SK-N-SH (cell line): ENCODE results near the gene SLC12A3. TPM values are rescaled to one million over a fixed set of nuclear protein-coding genes. Genes with fewer than 3 reads are reported as not detected.

ENCODE experiments used
- CTCF ChIA-PET: fragments of 300-600, 350-600 bp; formaldehyde crosslinking; extraction: SDS; loops from one replicate; lab custom pipeline; 2021; lab: Yijun Ruan, JAX
- POLR2A ChIA-PET: fragments of 350-600 bp; sonication (Branson Sonifier 250); formaldehyde crosslinking; extraction: SDS; loops from one replicate; lab custom pipeline; 2020; ENCODE audit warnings: antibody characterized with exemption, inconsistent platforms; lab: Yijun Ruan, JAX
- DNase-seq: peaks from one replicate; pipeline ENCODE4 v3.0.0; 2012
- H2AFZ ChIP-seq: fragments of 200-600 bp; sonication (generic); 2 replicates; pipeline ENCODE4 v1.8.1; 2016; ENCODE audit warnings: antibody characterized with exemption, mild to moderate bottlenecking, low read depth
- H3F3A ChIP-seq: fragments of 200-600 bp; sonication (generic); replicated peaks from 2 replicates; pipeline ENCODE3; 2016; ENCODE audit warnings: antibody characterized with exemption, mild to moderate bottlenecking; ENCODE audit not compliant: insufficient read depth
- H3K27ac ChIP-seq, 2 experiments: fragments of 200-500 bp in 1 of 2; fragments of 200-600 bp in 1 of 2; sonication (Bioruptor generic) in 1 of 2; sonication (generic), shearing (Covaris generic) in 1 of 2; 2 replicates each; pipeline versions ENCODE4 v1.5.1 to v1.6.1; 2014 to 2016; ENCODE audit warnings: low read depth in 2 of 2, inconsistent platforms in 1 of 2, low read length in 1 of 2, mild to moderate bottlenecking in 1 of 2, mixed read lengths in 1 of 2
- H3K27me3 ChIP-seq: fragments of 200-600 bp; sonication (generic), shearing (Covaris generic); 2 replicates; pipeline ENCODE4 v1.6.1; 2016; ENCODE audit warnings: mixed run types; ENCODE audit not compliant: insufficient read depth
- H3K36me3 ChIP-seq, 2 experiments: fragments of 200-500 bp in 1 of 2; fragments of 200-600 bp in 1 of 2; sonication (Bioruptor generic) in 1 of 2; sonication (generic) in 1 of 2; replicated peaks in 1 of 2; 2 replicates each; pipeline versions ENCODE3 to v1.5.1; 2014 to 2016; ENCODE audit warnings: low read length in 1 of 2, mild to moderate bottlenecking in 1 of 2; ENCODE audit not compliant: insufficient read depth in 2 of 2, control insufficient read depth in 1 of 2
- H3K4me1 ChIP-seq, 2 experiments: fragments of 200-500 bp in 1 of 2; fragments of 200-600 bp in 1 of 2; sonication (Bioruptor generic) in 1 of 2; sonication (generic), shearing (Covaris generic) in 1 of 2; 2 replicates each; pipeline versions ENCODE4 v1.5.1 to v1.6.1; 2014 to 2016; ENCODE audit warnings: low read depth in 1 of 2, low read length in 1 of 2, mixed run types in 1 of 2; ENCODE audit not compliant: insufficient read depth in 2 of 2, control insufficient read depth in 1 of 2
- H3K4me2 ChIP-seq: fragments of 200-600 bp; sonication (generic), shearing (Covaris generic); 2 replicates; pipeline ENCODE4 v1.6.1; 2017; ENCODE audit warnings: mixed run types
- H3K4me3 ChIP-seq, 2 experiments: fragments of 200-500 bp in 1 of 2; fragments of 200-600 bp in 1 of 2; sonication (Bioruptor generic) in 1 of 2; sonication (generic), shearing (Covaris generic) in 1 of 2; 2 replicates each; pipeline versions ENCODE4 v1.5.1 to v1.8.1; 2014 to 2016; ENCODE audit warnings: low read depth in 2 of 2, inconsistent platforms in 1 of 2, low read length in 1 of 2, mild to moderate bottlenecking in 1 of 2, mixed read lengths in 1 of 2, moderate library complexity in 1 of 2
- H3K79me2 ChIP-seq: fragments of 200-600 bp; sonication (generic); 2 replicates; pipeline ENCODE4 v1.8.1; 2017; ENCODE audit warnings: mild to moderate bottlenecking; ENCODE audit not compliant: insufficient read depth
- H3K9ac ChIP-seq: fragments of 200-600 bp; sonication (generic); 2 replicates; pipeline ENCODE4 v1.6.1; 2017; ENCODE audit warnings: mixed run types
- H3K9me2 ChIP-seq: fragments of 200-600 bp; sonication (generic); 2 replicates; pipeline ENCODE4 v1.6.1; 2017; ENCODE audit warnings: mixed run types
- H3K9me3 ChIP-seq: fragments of 200-600 bp; sonication (generic); 2 replicates; pipeline ENCODE4 v1.6.1; 2017; ENCODE audit warnings: mixed run types, mild to moderate bottlenecking, moderate library complexity
- H4K20me1 ChIP-seq: fragments of 200-600 bp; sonication (generic); 2 replicates; pipeline ENCODE4 v1.6.1; 2017; ENCODE audit warnings: mild to moderate bottlenecking, mixed run types; ENCODE audit not compliant: insufficient read depth
- ELF1 ChIP-seq: IDR thresholded peaks from 2 replicates; pipeline ENCODE4 v1.4.0; 2012
- FOSL2 ChIP-seq: IDR thresholded peaks from 2 replicates; pipeline ENCODE4 v1.4.0; 2012; ENCODE audit warnings: low read depth, mild to moderate bottlenecking, moderate library complexity, borderline replicate concordance
- FOXJ3 ChIP-seq: sonication (generic); formaldehyde crosslinking; IDR thresholded peaks from 2 replicates; pipeline ENCODE4 v1.5.1; 2020; ENCODE audit warnings: mild to moderate bottlenecking, missing genetic modification reagents
- GABPA ChIP-seq: IDR thresholded peaks from 2 replicates; pipeline ENCODE4 v1.4.0; 2012; ENCODE audit warnings: low read depth, mild to moderate bottlenecking
- GATA2 ChIP-seq: sonication (generic); formaldehyde crosslinking; IDR thresholded peaks from 2 replicates; pipeline ENCODE4 v1.5.0; 2020; ENCODE audit warnings: mild to moderate bottlenecking, missing genetic modification reagents
- JUND ChIP-seq: IDR thresholded peaks from 2 replicates; pipeline ENCODE4 v1.4.0; 2012
- MAX ChIP-seq: IDR thresholded peaks from 2 replicates; pipeline ENCODE4 v1.4.0; 2012; ENCODE audit warnings: low read depth
- MEF2A ChIP-seq: IDR thresholded peaks from 2 replicates; pipeline ENCODE4 v1.4.0; 2012; ENCODE audit warnings: low read depth, borderline replicate concordance
- MXI1 ChIP-seq: IDR thresholded peaks from 2 replicates; pipeline ENCODE4 v1.6.1; 2012; ENCODE audit warnings: mild to moderate bottlenecking, low read depth, low read length, improper control_type of control experiment
- NFIC ChIP-seq: IDR thresholded peaks from 2 replicates; pipeline ENCODE4 v1.4.0; 2012; ENCODE audit warnings: borderline replicate concordance
- POLR2AphosphoS5 ChIP-seq: IDR thresholded peaks from 2 replicates; pipeline ENCODE4 v1.6.1; 2012; ENCODE audit warnings: low read depth, low read length
- RAD21 ChIP-seq: IDR thresholded peaks from 2 replicates; pipeline ENCODE4 v1.6.1; 2012; ENCODE audit warnings: mild to moderate bottlenecking, low read length
- RXRA ChIP-seq: IDR thresholded peaks from 2 replicates; pipeline ENCODE4 v1.4.0; 2012; ENCODE audit warnings: low read depth, mild to moderate bottlenecking, borderline replicate concordance
- SIN3A ChIP-seq: IDR thresholded peaks from 2 replicates; pipeline ENCODE4 v1.6.1; 2012; ENCODE audit warnings: low read depth, mild to moderate bottlenecking, low read length, moderate library complexity, borderline replicate concordance
- SMC3 ChIP-seq: IDR thresholded peaks from 2 replicates; pipeline ENCODE4 v1.6.1; 2012; ENCODE audit warnings: low read depth, low read length, improper control_type of control experiment
- TAF1 ChIP-seq: IDR thresholded peaks from 2 replicates; pipeline ENCODE4 v1.6.1; 2012; ENCODE audit warnings: low read depth, mild to moderate bottlenecking, low read length, moderate library complexity, borderline replicate concordance
- TCF12 ChIP-seq: IDR thresholded peaks from 2 replicates; pipeline ENCODE4 v1.4.0; 2012
- YY1 ChIP-seq: IDR thresholded peaks from 2 replicates; pipeline ENCODE4 v1.4.0; 2012; ENCODE audit warnings: low read depth, mild to moderate bottlenecking
- WGBS: methylation state at CpG from one replicate; pipeline ENCODE4 v1.1.6; 2017; ENCODE audit warnings: low lambda C conversion rate; 5-methylcytosine and 5-hydroxymethylcytosine counted together
- polyA plus RNA-seq, 3 experiments: library from polyadenylated mRNA; depleted of rRNA; stranded (reverse); fragments of >200 nt; gene quantifications; 2 replicates each; pipeline ENCODE4 v1.2.3, GENCODE V29; 2012
- TF ChIP-seq, protein P1 (sequence below): IDR thresholded peaks from 2 replicates; pipeline ENCODE4 v1.4.0; 2012; ENCODE audit warnings: low read depth, borderline replicate concordance
- TF ChIP-seq, protein P2 (sequence below): fragments of 150-350 bp; IDR thresholded peaks from 2 replicates; pipeline ENCODE4 v1.6.1; 2016; ENCODE audit warnings: mild to moderate bottlenecking, low read depth, low read length
- TF ChIP-seq, protein P3 (sequence below): fragments of 150-350 bp; IDR thresholded peaks from 2 replicates; pipeline ENCODE4 v1.6.1; 2017; ENCODE audit warnings: antibody characterized with exemption, low read length, low read depth, borderline replicate concordance

The SLC12A3 gene
- polyA plus RNA-seq, 1 of the 3 experiments (the other 2 are of a cell fraction): not detected

- Histone ChIP-seq H4K20me1 (peaks cover 36% of the 10 kb centered on the region), H3F3A (peaks cover 6% of the 10 kb centered on the region), H3K27ac (peak overlapping the region; percentile 68 to 85), H3K9me2 (no peaks in the 10 kb centered on the region), H3K4me3 (peak overlapping the region; percentile 41 to 99; a peak in 3 of 4 replicates), H3K9ac (peak overlapping the region; percentile 62), H3K4me2 (peak overlapping the region; percentile 61), H3K4me1 (peaks cover 18 to 32% of the 10 kb centered on the region in 2 experiments; a peak in 3 of 4 replicates), H3K36me3 (peaks cover 17 to 20% of the 10 kb centered on the region in 2 experiments), H3K9me3 (no peaks in the 10 kb centered on the region), H3K27me3 (no peaks in the 10 kb centered on the region), H3K79me2 (peaks cover 44% of the 10 kb centered on the region), H2AFZ (peak overlapping the region; percentile 14)
- ChIA-PET POLR2A (interaction anchor here (0.6 to 5.8 kb wide), 21 partner anchors 10 to 148 kb away, joined by 3 to 43 read pairs (median 3); no protein-coding TSS in a partner anchor), CTCF (interaction anchor here (0.7 to 3.6 kb wide), 5 partner anchors 35 to 138 kb away, joined by 3 to 21 read pairs (median 5); no protein-coding TSS in a partner anchor)
- no peak for DNase-seq
- 45% methylated on average over 16 of the region's 25 CpGs for WGBS
- TF ChIP-seq RAD21 (no peak), TAF1 (no peak), SIN3A (no peak), NFIC (no peak)
Measured at GRCh38 chr16:56931271-56931891, 66.4 kb downstream of the SLC12A3 start.

GRCh38 chr16:56931892-56932720 lies 67.1 kb downstream of the SLC12A3 start, which contains the start of gene HERPUD1:
Gene HERPUD1 (plus strand): TSS chr16:56932142. CDS start chr16:56932245, 103 bp downstream.
- POLR2A ChIA-PET: interaction anchor here (0.6 to 5.8 kb wide), 21 partner anchors 9 to 149 kb away, joined by 3 to 43 read pairs (median 3); no protein-coding TSS in a partner anchor
- Histone ChIP-seq H3K4me3 (peak within 1 kb of the TSS; percentile 84 to 99), H3K4me2 (peak within 1 kb of the TSS; percentile 66), H2AFZ (peak within 1 kb of the TSS; percentile 14), H3K36me3 (peaks cover 24 to 27% of the 10 kb centered on the region in 2 experiments), H3K4me1 (peaks cover 18 to 32% of the 10 kb centered on the region in 2 experiments; a peak in 3 of 4 replicates), H3K27me3 (no peaks in the 10 kb centered on the region), H4K20me1 (peaks cover 42% of the 10 kb centered on the region), H3K79me2 (peaks cover 51% of the 10 kb centered on the region), H3K9ac (peak within 1 kb of the TSS; percentile 88), H3K9me2 (no peaks in the 10 kb centered on the region), H3K27ac (peak within 1 kb of the TSS; percentile 69 to 90), H3K9me3 (no peaks in the 10 kb centered on the region), H3F3A (peaks cover 9% of the 10 kb centered on the region)
- WGBS: 3% methylated on average over 18 of the region's 83 CpGs
- DNase-seq: peak; percentile 99
- CTCF ChIA-PET: interaction anchor here (0.7 to 3.6 kb wide), 5 partner anchors 14 to 139 kb away, joined by 3 to 21 read pairs (median 4); no protein-coding TSS in a partner anchor
- TF ChIP-seq MXI1 (peak; percentile 71), RXRA (no peak), FOXJ3 (no peak), GABPA (peak; percentile 29; the same call in 1 of the 2 replicates), FOSL2 (no peak), ELF1 (no peak), TCF12 (no peak; the same call in 1 of the 2 replicates), NFIC (no peak), SIN3A (peak; percentile 71; the same call in 1 of the 2 replicates), SMC3 (no peak), POLR2AphosphoS5 (peak; percentile 99), GATA2 (CRISPR knock-in tag) (no peak), MAX (peak; percentile 96), YY1 (peak; percentile 87), MEF2A (no peak; the same call in 1 of the 2 replicates), JUND (no peak; the same call in 1 of the 2 replicates)
- TF ChIP-seq, protein P1, sequence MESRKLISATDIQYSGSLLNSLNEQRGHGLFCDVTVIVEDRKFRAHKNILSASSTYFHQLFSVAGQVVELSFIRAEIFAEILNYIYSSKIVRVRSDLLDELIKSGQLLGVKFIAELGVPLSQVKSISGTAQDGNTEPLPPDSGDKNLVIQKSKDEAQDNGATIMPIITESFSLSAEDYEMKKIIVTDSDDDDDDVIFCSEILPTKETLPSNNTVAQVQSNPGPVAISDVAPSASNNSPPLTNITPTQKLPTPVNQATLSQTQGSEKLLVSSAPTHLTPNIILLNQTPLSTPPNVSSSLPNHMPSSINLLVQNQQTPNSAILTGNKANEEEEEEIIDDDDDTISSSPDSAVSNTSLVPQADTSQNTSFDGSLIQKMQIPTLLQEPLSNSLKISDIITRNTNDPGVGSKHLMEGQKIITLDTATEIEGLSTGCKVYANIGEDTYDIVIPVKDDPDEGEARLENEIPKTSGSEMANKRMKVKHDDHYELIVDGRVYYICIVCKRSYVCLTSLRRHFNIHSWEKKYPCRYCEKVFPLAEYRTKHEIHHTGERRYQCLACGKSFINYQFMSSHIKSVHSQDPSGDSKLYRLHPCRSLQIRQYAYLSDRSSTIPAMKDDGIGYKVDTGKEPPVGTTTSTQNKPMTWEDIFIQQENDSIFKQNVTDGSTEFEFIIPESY: no peak
- TF ChIP-seq, protein P2, sequence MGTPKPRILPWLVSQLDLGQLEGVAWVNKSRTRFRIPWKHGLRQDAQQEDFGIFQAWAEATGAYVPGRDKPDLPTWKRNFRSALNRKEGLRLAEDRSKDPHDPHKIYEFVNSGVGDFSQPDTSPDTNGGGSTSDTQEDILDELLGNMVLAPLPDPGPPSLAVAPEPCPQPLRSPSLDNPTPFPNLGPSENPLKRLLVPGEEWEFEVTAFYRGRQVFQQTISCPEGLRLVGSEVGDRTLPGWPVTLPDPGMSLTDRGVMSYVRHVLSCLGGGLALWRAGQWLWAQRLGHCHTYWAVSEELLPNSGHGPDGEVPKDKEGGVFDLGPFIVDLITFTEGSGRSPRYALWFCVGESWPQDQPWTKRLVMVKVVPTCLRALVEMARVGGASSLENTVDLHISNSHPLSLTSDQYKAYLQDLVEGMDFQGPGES: peak; percentile 62
- TF ChIP-seq, protein P3, sequence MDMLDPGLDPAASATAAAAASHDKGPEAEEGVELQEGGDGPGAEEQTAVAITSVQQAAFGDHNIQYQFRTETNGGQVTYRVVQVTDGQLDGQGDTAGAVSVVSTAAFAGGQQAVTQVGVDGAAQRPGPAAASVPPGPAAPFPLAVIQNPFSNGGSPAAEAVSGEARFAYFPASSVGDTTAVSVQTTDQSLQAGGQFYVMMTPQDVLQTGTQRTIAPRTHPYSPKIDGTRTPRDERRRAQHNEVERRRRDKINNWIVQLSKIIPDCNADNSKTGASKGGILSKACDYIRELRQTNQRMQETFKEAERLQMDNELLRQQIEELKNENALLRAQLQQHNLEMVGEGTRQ: peak; percentile 60; the same call in 1 of the 2 replicates
